HL-60 (cell line): Measurements from ENCODE around the gene UQCR11.

ENCODE experiments used
- GABPA ChIP-seq: IDR thresholded peaks from 2 replicates; pipeline ENCODE4 v1.6.1; 2012; ENCODE audit warnings: low read depth
- POLR2AphosphoS5 ChIP-seq: IDR thresholded peaks from 2 replicates; pipeline ENCODE4 v1.6.1; 2012; ENCODE audit warnings: low read depth
- TF ChIP-seq, protein P1 (sequence below): IDR thresholded peaks from one replicate; pipeline ENCODE4 v1.5.1; 2011; ENCODE audit warnings: low read length, control low read depth, inconsistent platforms; ENCODE audit not compliant: insufficient read depth
- TF ChIP-seq, protein P2 (sequence below): IDR thresholded peaks from 2 replicates; pipeline ENCODE4 v1.6.1; 2012; ENCODE audit warnings: low read depth; ENCODE audit not compliant: insufficient replicate concordance

DNA sequence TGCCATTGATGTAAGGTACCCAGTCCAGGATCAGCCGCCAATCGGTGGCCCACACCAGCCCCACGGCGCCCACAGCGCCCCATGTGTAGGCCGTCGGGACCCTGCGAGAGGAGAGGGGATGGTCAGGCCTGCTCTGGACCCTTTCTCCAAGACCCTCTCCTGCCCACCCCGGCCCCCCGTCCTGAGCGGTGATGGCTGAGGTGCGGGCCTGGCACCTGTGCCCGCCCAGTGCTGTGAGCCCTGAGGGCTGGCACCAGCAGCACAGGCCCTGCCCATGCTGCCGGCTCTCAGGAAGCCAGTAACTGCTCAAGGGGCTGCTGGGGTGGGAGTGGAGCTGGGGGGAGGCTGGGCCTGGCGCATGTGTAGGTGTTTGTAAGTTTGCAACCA, 5.8 kb downstream of the UQCR11 start:
- TF ChIP-seq POLR2AphosphoS5: no peak
- TF ChIP-seq, protein P1, sequence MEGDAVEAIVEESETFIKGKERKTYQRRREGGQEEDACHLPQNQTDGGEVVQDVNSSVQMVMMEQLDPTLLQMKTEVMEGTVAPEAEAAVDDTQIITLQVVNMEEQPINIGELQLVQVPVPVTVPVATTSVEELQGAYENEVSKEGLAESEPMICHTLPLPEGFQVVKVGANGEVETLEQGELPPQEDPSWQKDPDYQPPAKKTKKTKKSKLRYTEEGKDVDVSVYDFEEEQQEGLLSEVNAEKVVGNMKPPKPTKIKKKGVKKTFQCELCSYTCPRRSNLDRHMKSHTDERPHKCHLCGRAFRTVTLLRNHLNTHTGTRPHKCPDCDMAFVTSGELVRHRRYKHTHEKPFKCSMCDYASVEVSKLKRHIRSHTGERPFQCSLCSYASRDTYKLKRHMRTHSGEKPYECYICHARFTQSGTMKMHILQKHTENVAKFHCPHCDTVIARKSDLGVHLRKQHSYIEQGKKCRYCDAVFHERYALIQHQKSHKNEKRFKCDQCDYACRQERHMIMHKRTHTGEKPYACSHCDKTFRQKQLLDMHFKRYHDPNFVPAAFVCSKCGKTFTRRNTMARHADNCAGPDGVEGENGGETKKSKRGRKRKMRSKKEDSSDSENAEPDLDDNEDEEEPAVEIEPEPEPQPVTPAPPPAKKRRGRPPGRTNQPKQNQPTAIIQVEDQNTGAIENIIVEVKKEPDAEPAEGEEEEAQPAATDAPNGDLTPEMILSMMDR: no peak
- TF ChIP-seq, protein P2, sequence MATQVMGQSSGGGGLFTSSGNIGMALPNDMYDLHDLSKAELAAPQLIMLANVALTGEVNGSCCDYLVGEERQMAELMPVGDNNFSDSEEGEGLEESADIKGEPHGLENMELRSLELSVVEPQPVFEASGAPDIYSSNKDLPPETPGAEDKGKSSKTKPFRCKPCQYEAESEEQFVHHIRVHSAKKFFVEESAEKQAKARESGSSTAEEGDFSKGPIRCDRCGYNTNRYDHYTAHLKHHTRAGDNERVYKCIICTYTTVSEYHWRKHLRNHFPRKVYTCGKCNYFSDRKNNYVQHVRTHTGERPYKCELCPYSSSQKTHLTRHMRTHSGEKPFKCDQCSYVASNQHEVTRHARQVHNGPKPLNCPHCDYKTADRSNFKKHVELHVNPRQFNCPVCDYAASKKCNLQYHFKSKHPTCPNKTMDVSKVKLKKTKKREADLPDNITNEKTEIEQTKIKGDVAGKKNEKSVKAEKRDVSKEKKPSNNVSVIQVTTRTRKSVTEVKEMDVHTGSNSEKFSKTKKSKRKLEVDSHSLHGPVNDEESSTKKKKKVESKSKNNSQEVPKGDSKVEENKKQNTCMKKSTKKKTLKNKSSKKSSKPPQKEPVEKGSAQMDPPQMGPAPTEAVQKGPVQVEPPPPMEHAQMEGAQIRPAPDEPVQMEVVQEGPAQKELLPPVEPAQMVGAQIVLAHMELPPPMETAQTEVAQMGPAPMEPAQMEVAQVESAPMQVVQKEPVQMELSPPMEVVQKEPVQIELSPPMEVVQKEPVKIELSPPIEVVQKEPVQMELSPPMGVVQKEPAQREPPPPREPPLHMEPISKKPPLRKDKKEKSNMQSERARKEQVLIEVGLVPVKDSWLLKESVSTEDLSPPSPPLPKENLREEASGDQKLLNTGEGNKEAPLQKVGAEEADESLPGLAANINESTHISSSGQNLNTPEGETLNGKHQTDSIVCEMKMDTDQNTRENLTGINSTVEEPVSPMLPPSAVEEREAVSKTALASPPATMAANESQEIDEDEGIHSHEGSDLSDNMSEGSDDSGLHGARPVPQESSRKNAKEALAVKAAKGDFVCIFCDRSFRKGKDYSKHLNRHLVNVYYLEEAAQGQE: no peak
- no peak for TF ChIP-seq GABPA
